Measurements from ENCODE around the gene ELAPOR2.

GRCh38 chr7:87057210-87057609 is 2.2 kb downstream of the ELAPOR2 start:
- no peak for TF ChIP-seq CTCF (IDR thresholded peaks at IDR 0.05)
- TF ChIP-seq POLR2A (IDR thresholded peaks at IDR 0.05): no peak
